ENCODE results near the gene MICAL3. TPM values are rescaled to one million over a fixed set of nuclear protein-coding genes. Genes with fewer than 3 reads are reported as not detected.

Gene MICAL3
- total RNA-seq, 1 experiment from 2014 or later, result 23.7 TPM

- peaks cover 49% of the 10 kb centered on the region for H3K4me1 ChIP-seq (ENCODE audit: insufficient read depth, low read length)
- H4K20me1 ChIP-seq (ENCODE audit: low read length), result no peaks in the 10 kb centered on the region
- intact Hi-C loops (cut with micrococcal nuclease), result loop anchor here (2.0 kb wide), 1 partner anchor 44 kb away; the partner anchor contains the start of gene PEX26
- peak overlapping the region; percentile 97 for H3K27ac ChIP-seq (ENCODE audit: low read length)
- H3F3A ChIP-seq (ENCODE audit: low read length, unreplicated experiment), result peaks cover 17% of the 10 kb centered on the region
- BruUV-seq (replicated peaks), result no TSS peak
- no peaks in the 10 kb centered on the region for H3K9me3 ChIP-seq (ENCODE audit: low read length)
- peak overlapping the region; percentile 61 for H3K4me3 ChIP-seq (ENCODE audit: low read length)
- ChIA-PET CTCF (no interaction called here), POLR2A (ENCODE audit: unreplicated experiment) (no interaction called here)
- ATAC-seq (peak; percentile 86), DNase-seq (peak; percentile 92)
- no peak for TF ChIP-seq CTCF (conservative IDR thresholded peaks at IDR 0.05; ENCODE audit: low read depth, low read length)
- no peak for TF ChIP-seq EZH2 (IDR thresholded peaks at IDR 0.05; ENCODE audit: low read length, unreplicated experiment)
- no peak for TF ChIP-seq EZH2phosphoT487 (IDR thresholded peaks at IDR 0.05; ENCODE audit: borderline replicate concordance, low read length)
- peak overlapping the region; percentile 86 for H3K4me2 ChIP-seq (ENCODE audit: low read length)
- no peaks in the 10 kb centered on the region for H3K79me2 ChIP-seq (ENCODE audit: low read length)
- no peaks in the 10 kb centered on the region for H3K9me2 ChIP-seq (replicated peaks; ENCODE audit: low read length)
- peak overlapping the region; percentile 51; the same call in 1 of the 2 replicates for H2AFZ ChIP-seq (ENCODE audit: low read length)
- H3K36me3 ChIP-seq (ENCODE audit: low read depth, low read length), result no peaks in the 10 kb centered on the region
- H3K27me3 ChIP-seq (ENCODE audit: low read length), result no peaks in the 10 kb centered on the region
- H3K9ac ChIP-seq (ENCODE audit: low read length), result peak overlapping the region; percentile 75
Measured at GRCh38 chr22:18032455-18033101, 8.2 kb upstream of the MICAL3 start.

GRCh38 chr22:18031695-18032454, 7.5 kb upstream of the MICAL3 start:
- no peaks in the 10 kb centered on the region for H3K79me2 ChIP-seq (ENCODE audit: low read length)
- H2AFZ ChIP-seq (ENCODE audit: low read length), result peak overlapping the region; percentile 16; the same call in 1 of the 2 replicates
- H4K20me1 ChIP-seq (ENCODE audit: low read length), result no peaks in the 10 kb centered on the region
- H3K9me2 ChIP-seq (replicated peaks; ENCODE audit: low read length), result no peaks in the 10 kb centered on the region
- no peaks in the 10 kb centered on the region for H3K27me3 ChIP-seq (ENCODE audit: low read length)
- ChIA-PET CTCF (interaction anchor here (0.6 to 1.0 kb wide), 2 partner anchors 113 to 202 kb away, joined by 3 to 6 read pairs; no protein-coding TSS in a partner anchor), POLR2A (ENCODE audit: unreplicated experiment) (interaction anchor here (0.6 kb wide), 2 partner anchors 44 to 46 kb away, joined by 3 to 7 read pairs; partner anchors contain the start of gene PEX26)
- H3F3A ChIP-seq (ENCODE audit: low read length, unreplicated experiment), result peaks cover 17% of the 10 kb centered on the region
- intact Hi-C loops (cut with micrococcal nuclease), result loop anchor here (2.0 kb wide), 1 partner anchor 45 kb away; the partner anchor contains the start of gene PEX26
- DNase-seq (peak; percentile 95), ATAC-seq (peak; percentile 82)
- no peak for TF ChIP-seq EZH2phosphoT487 (IDR thresholded peaks at IDR 0.05; ENCODE audit: borderline replicate concordance, low read length)
- TF ChIP-seq EZH2 (IDR thresholded peaks at IDR 0.05; ENCODE audit: low read length, unreplicated experiment), result no peak
- TF ChIP-seq CTCF (conservative IDR thresholded peaks at IDR 0.05; ENCODE audit: low read depth, low read length), result no peak
- H3K4me3 ChIP-seq (ENCODE audit: low read length), result peak overlapping the region; percentile 61
- H3K9me3 ChIP-seq (ENCODE audit: low read length), result no peaks in the 10 kb centered on the region
- H3K4me2 ChIP-seq (ENCODE audit: low read length), result peak overlapping the region; percentile 86
- H3K4me1 ChIP-seq (ENCODE audit: insufficient read depth, low read length), result peaks cover 49% of the 10 kb centered on the region
- H3K27ac ChIP-seq (ENCODE audit: low read length), result peak overlapping the region; percentile 97
- H3K9ac ChIP-seq (ENCODE audit: low read length), result peak overlapping the region; percentile 75
- H3K36me3 ChIP-seq (ENCODE audit: low read depth, low read length), result no peaks in the 10 kb centered on the region
- TSS peak; percentile 92 for BruUV-seq (replicated peaks)
